ENCODE data around the gene MRPS12. TPM values are rescaled to one million over a fixed set of nuclear protein-coding genes. Genes with fewer than 3 reads are reported as not detected.
A peak's percentile ranks its signal among the peaks of the same experiment; 100 is the strongest.
"Not testable (repeated sequence)": the region's sequence is repeated elsewhere in the genome, so short reads cannot be mapped to it uniquely, and the experiment has no call there.

MRPS12 gene
- total RNA-seq (2014; rRNA removed; shearing (Covaris generic)): 106 and 115 TPM in 2 replicates

- peak; percentile 99 for DNase-seq
- H3K27me3 ChIP-seq (ENCODE audit: control insufficient read depth, insufficient read depth, low read length): no peaks in the 10 kb centered on the region
- peaks cover 12% of the 10 kb centered on the region for H3K36me3 ChIP-seq (replicated peaks; ENCODE audit: control insufficient read depth, insufficient read depth, low read length)
- H3K4me3 ChIP-seq (ENCODE audit: insufficient read depth, low read depth, low read length): peak within 1 kb of the TSS; percentile 97
Measured at GRCh38 chr19:38930776-38931520, at the start of gene MRPS12. TSS of gene MRPS12 (plus strand) at chr19:38930944. CDS start at chr19:38931295, 351 bp downstream.

- no peak for DNase-seq
- Histone ChIP-seq H3K36me3 (replicated peaks; ENCODE audit: control insufficient read depth, insufficient read depth, low read length) (no peaks in the 10 kb centered on the region), H3K27me3 (ENCODE audit: control insufficient read depth, insufficient read depth, low read length) (no peaks in the 10 kb centered on the region), H3K4me3 (ENCODE audit: insufficient read depth, low read depth, low read length) (no peak overlapping the region)
Measured at GRCh38 chr19:38883286-38883685, 47.5 kb upstream of the MRPS12 start.

GRCh38 chr19:38884691-38885090 lies 46.1 kb upstream of the MRPS12 start:
- H3K36me3 ChIP-seq (replicated peaks; ENCODE audit: control insufficient read depth, insufficient read depth, low read length); DNase-seq; H3K4me3 ChIP-seq (ENCODE audit: insufficient read depth, low read depth, low read length); H3K27me3 ChIP-seq (ENCODE audit: control insufficient read depth, insufficient read depth, low read length): not testable (repeated sequence)

- peak; percentile 27 for DNase-seq
- H3K4me3 ChIP-seq (ENCODE audit: insufficient read depth, low read depth, low read length): no peak overlapping the region
Measured at GRCh38 chr19:38888876-38889275, 41.9 kb upstream of the MRPS12 start.

GRCh38 chr19:38889803-38890202 lies 40.9 kb upstream of the MRPS12 start:
- DNase-seq: peak; percentile 25
- H3K4me3 ChIP-seq (ENCODE audit: insufficient read depth, low read depth, low read length): no peak overlapping the region
- no peaks in the 10 kb centered on the region for H3K27me3 ChIP-seq (ENCODE audit: control insufficient read depth, insufficient read depth, low read length)
- H3K36me3 ChIP-seq (replicated peaks; ENCODE audit: control insufficient read depth, insufficient read depth, low read length): no peaks in the 10 kb centered on the region

More at GRCh38 chr19:38888876-38889275, 41.9 kb upstream of the MRPS12 start:
- no peaks in the 10 kb centered on the region for H3K36me3 ChIP-seq (replicated peaks; ENCODE audit: control insufficient read depth, insufficient read depth, low read length)
- no peaks in the 10 kb centered on the region for H3K27me3 ChIP-seq (ENCODE audit: control insufficient read depth, insufficient read depth, low read length)

- Histone ChIP-seq H3K27me3 (ENCODE audit: control insufficient read depth, insufficient read depth, low read length) (no peaks in the 10 kb centered on the region), H3K36me3 (replicated peaks; ENCODE audit: control insufficient read depth, insufficient read depth, low read length) (no peaks in the 10 kb centered on the region), H3K4me3 (ENCODE audit: insufficient read depth, low read depth, low read length) (no peak overlapping the region)
- no peak for DNase-seq
Measured at GRCh38 chr19:38890686-38891085, 40.1 kb upstream of the MRPS12 start.

GRCh38 chr19:38891771-38892170 lies 39.0 kb upstream of the MRPS12 start:
- peak; percentile 27 for DNase-seq
- Histone ChIP-seq H3K4me3 (ENCODE audit: insufficient read depth, low read depth, low read length) (no peak overlapping the region), H3K36me3 (replicated peaks; ENCODE audit: control insufficient read depth, insufficient read depth, low read length) (no peaks in the 10 kb centered on the region), H3K27me3 (ENCODE audit: control insufficient read depth, insufficient read depth, low read length) (no peaks in the 10 kb centered on the region)

- peak; percentile 75 for DNase-seq
- Histone ChIP-seq H3K36me3 (replicated peaks; ENCODE audit: control insufficient read depth, insufficient read depth, low read length) (no peaks in the 10 kb centered on the region), H3K4me3 (ENCODE audit: insufficient read depth, low read depth, low read length) (no peak overlapping the region), H3K27me3 (ENCODE audit: control insufficient read depth, insufficient read depth, low read length) (peaks cover under 1% of the 10 kb centered on the region; the same call in 1 of the 2 replicates)
Measured at GRCh38 chr19:38892841-38893240, 37.9 kb upstream of the MRPS12 start.

GRCh38 chr19:38893341-38893771 lies 37.4 kb upstream of the MRPS12 start:
- peak; percentile 52 for DNase-seq
- no peak overlapping the region for H3K4me3 ChIP-seq (ENCODE audit: insufficient read depth, low read depth, low read length)
- peaks cover 4% of the 10 kb centered on the region; the same call in 1 of the 2 replicates for H3K27me3 ChIP-seq (ENCODE audit: control insufficient read depth, insufficient read depth, low read length)
- H3K36me3 ChIP-seq (replicated peaks; ENCODE audit: control insufficient read depth, insufficient read depth, low read length): no peaks in the 10 kb centered on the region

- DNase-seq: no peak
- no peak overlapping the region for H3K4me3 ChIP-seq (ENCODE audit: insufficient read depth, low read depth, low read length)
- H3K27me3 ChIP-seq (ENCODE audit: control insufficient read depth, insufficient read depth, low read length): peaks cover 13% of the 10 kb centered on the region
- no peaks in the 10 kb centered on the region for H3K36me3 ChIP-seq (replicated peaks; ENCODE audit: control insufficient read depth, insufficient read depth, low read length)
Measured at GRCh38 chr19:38894968-38895367, 35.8 kb upstream of the MRPS12 start.

- Histone ChIP-seq H3K4me3 (ENCODE audit: insufficient read depth, low read depth, low read length) (peak overlapping the region; percentile 74), H3K27me3 (ENCODE audit: control insufficient read depth, insufficient read depth, low read length) (peaks cover 13% of the 10 kb centered on the region), H3K36me3 (replicated peaks; ENCODE audit: control insufficient read depth, insufficient read depth, low read length) (no peaks in the 10 kb centered on the region)
- DNase-seq: peak; percentile 66
Measured at GRCh38 chr19:38898788-38899446, 31.8 kb upstream of the MRPS12 start.

GRCh38 chr19:38899447-38900201 lies 31.1 kb upstream of the MRPS12 start, which contains the start of the genes NFKBIB and SIRT2:
TSS of gene NFKBIB (plus strand) at chr19:38899969. CDS start at chr19:38900033, 64 bp downstream.
TSS of gene SIRT2 (minus strand) at chr19:38899618. CDS start at chr19:38899521, 97 bp downstream.
- H3K27me3 ChIP-seq (ENCODE audit: control insufficient read depth, insufficient read depth, low read length): peaks cover 13% of the 10 kb centered on the region
- peak within 1 kb of the TSS; percentile 77 for H3K4me3 ChIP-seq (ENCODE audit: insufficient read depth, low read depth, low read length)
- peaks cover 2% of the 10 kb centered on the region for H3K36me3 ChIP-seq (replicated peaks; ENCODE audit: control insufficient read depth, insufficient read depth, low read length)
- peak; percentile 98 for DNase-seq

GRCh38 chr19:38900202-38900629 lies 30.5 kb upstream of the MRPS12 start:
- Histone ChIP-seq H3K36me3 (replicated peaks; ENCODE audit: control insufficient read depth, insufficient read depth, low read length) (peaks cover 4% of the 10 kb centered on the region), H3K27me3 (ENCODE audit: control insufficient read depth, insufficient read depth, low read length) (peaks cover 13% of the 10 kb centered on the region), H3K4me3 (ENCODE audit: insufficient read depth, low read depth, low read length) (peak overlapping the region; percentile 77)
- no peak for DNase-seq

GRCh38 chr19:38900743-38901190 lies 30.0 kb upstream of the MRPS12 start:
- Histone ChIP-seq H3K27me3 (ENCODE audit: control insufficient read depth, insufficient read depth, low read length) (peaks cover 13% of the 10 kb centered on the region), H3K36me3 (replicated peaks; ENCODE audit: control insufficient read depth, insufficient read depth, low read length) (peaks cover 5% of the 10 kb centered on the region), H3K4me3 (ENCODE audit: insufficient read depth, low read depth, low read length) (no peak overlapping the region; the same call in 1 of the 2 replicates)
- DNase-seq: no peak
